HFF-Myc (cell line): Measurements from ENCODE around the gene SYNE1.
"Not testable (repeated sequence)": the region's sequence is repeated elsewhere in the genome, so short reads cannot be mapped to it uniquely, and the experiment has no call there.

Source experiments
- DNase-seq: peaks from one replicate; pipeline ENCODE4 v3.0.0-alpha.2; 2011; ENCODE audit warnings: low read depth; ENCODE audit errors: extremely low read depth
- H3K4me3 ChIP-seq: replicated peaks from 2 replicates; pipeline ENCODE4 v1.5.1; 2011; ENCODE audit warnings: low read depth, mild to moderate bottlenecking, control low read depth, low read length
- TF ChIP-seq, protein P1 (sequence below): IDR thresholded peaks from 2 replicates; pipeline ENCODE4 v1.5.1; 2012; ENCODE audit warnings: mild to moderate bottlenecking, low read depth, low read length, control low read depth; ENCODE audit errors: missing control alignments

Gene SYNE1

DNA sequence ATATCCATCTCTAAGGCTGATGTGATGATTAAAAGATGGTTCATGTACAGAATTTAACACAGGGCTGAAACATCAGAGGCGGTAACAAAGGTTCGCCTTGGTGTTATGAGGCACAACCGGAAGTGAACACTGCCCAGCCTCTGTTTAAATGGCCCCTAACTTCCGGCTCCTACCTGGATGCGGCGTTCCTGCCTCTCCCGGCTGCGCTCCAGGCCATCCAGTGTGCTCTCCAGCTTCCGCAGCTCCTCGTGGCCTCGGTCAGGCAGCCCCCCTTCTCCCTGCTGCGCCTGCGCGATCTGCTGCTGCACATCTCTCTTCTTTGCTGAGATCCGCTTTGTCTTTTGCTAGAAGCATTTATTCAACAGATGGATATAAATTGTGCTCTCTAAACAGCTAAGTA lies 195.3 kb downstream of the SYNE1 start:
- TF ChIP-seq, protein P1, sequence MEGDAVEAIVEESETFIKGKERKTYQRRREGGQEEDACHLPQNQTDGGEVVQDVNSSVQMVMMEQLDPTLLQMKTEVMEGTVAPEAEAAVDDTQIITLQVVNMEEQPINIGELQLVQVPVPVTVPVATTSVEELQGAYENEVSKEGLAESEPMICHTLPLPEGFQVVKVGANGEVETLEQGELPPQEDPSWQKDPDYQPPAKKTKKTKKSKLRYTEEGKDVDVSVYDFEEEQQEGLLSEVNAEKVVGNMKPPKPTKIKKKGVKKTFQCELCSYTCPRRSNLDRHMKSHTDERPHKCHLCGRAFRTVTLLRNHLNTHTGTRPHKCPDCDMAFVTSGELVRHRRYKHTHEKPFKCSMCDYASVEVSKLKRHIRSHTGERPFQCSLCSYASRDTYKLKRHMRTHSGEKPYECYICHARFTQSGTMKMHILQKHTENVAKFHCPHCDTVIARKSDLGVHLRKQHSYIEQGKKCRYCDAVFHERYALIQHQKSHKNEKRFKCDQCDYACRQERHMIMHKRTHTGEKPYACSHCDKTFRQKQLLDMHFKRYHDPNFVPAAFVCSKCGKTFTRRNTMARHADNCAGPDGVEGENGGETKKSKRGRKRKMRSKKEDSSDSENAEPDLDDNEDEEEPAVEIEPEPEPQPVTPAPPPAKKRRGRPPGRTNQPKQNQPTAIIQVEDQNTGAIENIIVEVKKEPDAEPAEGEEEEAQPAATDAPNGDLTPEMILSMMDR, result no peak

DNA sequence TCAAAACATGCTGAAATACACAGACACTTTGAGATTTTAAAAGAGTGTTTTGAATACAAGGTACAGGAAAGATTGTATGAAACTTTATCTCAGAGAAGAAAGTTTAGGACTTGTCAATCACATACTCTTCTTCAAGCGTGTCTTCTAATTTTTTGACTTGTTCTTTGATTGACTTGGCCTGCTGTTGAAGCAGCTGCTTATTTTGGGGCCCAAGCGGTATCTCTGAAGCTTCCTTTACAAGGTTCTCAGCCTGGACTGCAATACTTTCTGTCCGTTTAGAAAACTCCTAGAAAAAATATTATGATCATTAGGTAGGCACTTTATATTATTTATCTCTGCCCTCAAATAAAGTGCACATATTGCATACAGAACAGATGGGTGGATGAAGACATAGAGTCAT lies 201.3 kb downstream of the SYNE1 start:
- no peak overlapping the region for H3K4me3 ChIP-seq
- TF ChIP-seq, protein P1, result no peak
- DNase-seq, result no peak

More for the DNA sequence above, 195.3 kb downstream of the SYNE1 start:
- no peak overlapping the region for H3K4me3 ChIP-seq
- no peak for DNase-seq

DNA sequence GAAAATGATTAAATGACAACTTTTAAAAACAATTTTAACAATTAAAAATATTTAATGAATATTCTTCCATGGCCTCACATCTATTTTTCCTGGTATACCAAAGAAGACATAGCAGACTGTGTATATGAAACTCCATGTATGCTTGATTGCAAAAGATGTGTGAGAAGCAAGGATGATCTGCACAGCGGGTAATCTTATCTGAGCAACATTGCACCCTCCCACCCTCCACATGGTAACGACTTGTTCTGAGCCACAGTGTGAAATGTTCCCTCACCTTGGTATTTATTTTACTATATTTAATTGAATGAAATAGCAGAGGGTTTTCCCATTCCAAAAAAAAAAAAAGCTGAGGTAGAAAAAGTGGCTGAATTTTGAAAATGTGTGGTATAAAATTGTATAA lies 204.4 kb downstream of the SYNE1 start:
- TF ChIP-seq, protein P1, result no peak

GRCh38 chr6:152428126-152428525 lies 209.0 kb downstream of the SYNE1 start:
- no peak for DNase-seq
- TF ChIP-seq, protein P1, result no peak

More for the DNA sequence above, 204.4 kb downstream of the SYNE1 start:
- no peak for DNase-seq
- H3K4me3 ChIP-seq, result no peak overlapping the region

GRCh38 chr6:152426276-152426675 lies 210.9 kb downstream of the SYNE1 start:
- TF ChIP-seq, protein P1, result no peak
- H3K4me3 ChIP-seq, result no peak overlapping the region
- DNase-seq, result no peak

More at GRCh38 chr6:152428126-152428525, 209.0 kb downstream of the SYNE1 start:
- no peak overlapping the region for H3K4me3 ChIP-seq

- no peak overlapping the region for H3K4me3 ChIP-seq
- TF ChIP-seq, protein P1, result no peak
- DNase-seq, result no peak
Observed at GRCh38 chr6:152423216-152424103, 213.7 kb downstream of the SYNE1 start.

DNA sequence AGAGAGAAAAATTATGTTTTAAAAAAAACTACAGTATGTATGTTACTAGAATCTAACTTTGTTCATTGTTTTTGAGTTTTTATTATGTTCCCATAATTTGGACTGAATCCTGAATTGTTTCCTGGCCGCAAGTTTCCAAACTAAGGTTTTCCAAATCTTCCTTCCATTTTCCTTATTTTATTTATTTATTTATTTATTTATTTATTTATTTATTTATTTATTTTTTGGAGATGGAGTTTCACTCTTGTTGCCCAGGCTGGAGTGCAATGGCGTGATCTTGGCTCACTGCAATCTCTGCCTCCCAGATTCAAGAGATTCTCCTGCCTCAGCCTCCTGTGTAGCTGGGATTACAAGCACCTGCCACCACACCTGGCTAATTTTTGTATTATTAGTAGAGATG lies 215.7 kb downstream of the SYNE1 start:
- not testable (repeated sequence) for DNase-seq, H3K4me3 ChIP-seq
